ENCODE data around the gene ITGB1BP2.
"Not testable (repeated sequence)": the region's sequence is repeated elsewhere in the genome, so short reads cannot be mapped to it uniquely, and the experiment has no call there.

- TF ChIP-seq CTCF, POLR2A, POLR2AphosphoS5 (IDR thresholded peaks at IDR 0.05): not testable (repeated sequence)
Measured at GRCh38 chrX:71268624-71269023, 32.9 kb upstream of the ITGB1BP2 start.
